Activated naive CD4-positive, alpha-beta T cell treated with Interleukin-2 at 50 U/mL for 16 hours (primary cell): Measurements from ENCODE around the gene LIMA1.
"Not testable (repeated sequence)": the region's sequence is repeated elsewhere in the genome, so short reads cannot be mapped to it uniquely, and the experiment has no call there.

ENCODE experiments used
- DNase-seq: peaks from one replicate; pipeline ENCODE4 v3.0.0-alpha.2; 2020

The LIMA1 gene

GRCh38 chr12:50283229-50283923 lies at the start of gene LIMA1:
Gene LIMA1 (minus strand): TSS chr12:50283520. CDS start chr12:50248751, 34,769 bp downstream.
- DNase-seq = peak; percentile 93

- DNase-seq = no peak
Measured at GRCh38 chr12:50331745-50332144, 48.4 kb upstream of the LIMA1 start.

- not testable (repeated sequence) for DNase-seq
Measured at GRCh38 chr12:50328664-50329063, 45.3 kb upstream of the LIMA1 start.

GRCh38 chr12:50326590-50327284 lies 43.4 kb upstream of the LIMA1 start:
- no peak for DNase-seq

GRCh38 chr12:50325890-50326391 lies 42.6 kb upstream of the LIMA1 start:
- DNase-seq = no peak

- not testable (repeated sequence) for DNase-seq
Measured at GRCh38 chr12:50324770-50325169, 41.5 kb upstream of the LIMA1 start.

GRCh38 chr12:50324077-50324476 lies 40.8 kb upstream of the LIMA1 start:
- not testable (repeated sequence) for DNase-seq

- DNase-seq = no peak
Measured at GRCh38 chr12:50322206-50322605, 38.9 kb upstream of the LIMA1 start.

- no peak for DNase-seq
Measured at GRCh38 chr12:50317203-50317602, 33.9 kb upstream of the LIMA1 start.

- DNase-seq = no peak
Measured at GRCh38 chr12:50315803-50316202, 32.5 kb upstream of the LIMA1 start.

- no peak for DNase-seq
Measured at GRCh38 chr12:50314636-50315312, 31.5 kb upstream of the LIMA1 start.

- not testable (repeated sequence) for DNase-seq
Measured at GRCh38 chr12:50313971-50314370, 30.7 kb upstream of the LIMA1 start.

- DNase-seq = no peak
Measured at GRCh38 chr12:50313256-50313931, 30.1 kb upstream of the LIMA1 start.

- DNase-seq = not testable (repeated sequence)
Measured at GRCh38 chr12:50311858-50312609, 28.7 kb upstream of the LIMA1 start.

- no peak for DNase-seq
Measured at GRCh38 chr12:50309950-50310349, 26.6 kb upstream of the LIMA1 start.

GRCh38 chr12:50302686-50303085 lies 19.4 kb upstream of the LIMA1 start:
- DNase-seq = no peak

- DNase-seq = no peak
Measured at GRCh38 chr12:50297996-50298395, 14.7 kb upstream of the LIMA1 start.

- DNase-seq = no peak
Measured at GRCh38 chr12:50297027-50297426, 13.7 kb upstream of the LIMA1 start.

- DNase-seq = no peak
Measured at GRCh38 chr12:50296554-50296953, 13.2 kb upstream of the LIMA1 start.

GRCh38 chr12:50291377-50291776 lies 8.1 kb upstream of the LIMA1 start:
- no peak for DNase-seq

- not testable (repeated sequence) for DNase-seq
Measured at GRCh38 chr12:50290692-50291091, 7.4 kb upstream of the LIMA1 start.

GRCh38 chr12:50287271-50287670 lies 4.0 kb upstream of the LIMA1 start:
- no peak for DNase-seq
